GM21576 (cell line): ENCODE measurements around the gene OR2W1.

Experiments used
- ATAC-seq: cut with Tn5 transposase; IDR thresholded peaks from one replicate; pipeline ENCODE4 v1.9.1; 2021; ENCODE audit warnings: mild to moderate bottlenecking, moderate library complexity; ENCODE audit not compliant: unreplicated experiment

The OR2W1 gene

DNA sequence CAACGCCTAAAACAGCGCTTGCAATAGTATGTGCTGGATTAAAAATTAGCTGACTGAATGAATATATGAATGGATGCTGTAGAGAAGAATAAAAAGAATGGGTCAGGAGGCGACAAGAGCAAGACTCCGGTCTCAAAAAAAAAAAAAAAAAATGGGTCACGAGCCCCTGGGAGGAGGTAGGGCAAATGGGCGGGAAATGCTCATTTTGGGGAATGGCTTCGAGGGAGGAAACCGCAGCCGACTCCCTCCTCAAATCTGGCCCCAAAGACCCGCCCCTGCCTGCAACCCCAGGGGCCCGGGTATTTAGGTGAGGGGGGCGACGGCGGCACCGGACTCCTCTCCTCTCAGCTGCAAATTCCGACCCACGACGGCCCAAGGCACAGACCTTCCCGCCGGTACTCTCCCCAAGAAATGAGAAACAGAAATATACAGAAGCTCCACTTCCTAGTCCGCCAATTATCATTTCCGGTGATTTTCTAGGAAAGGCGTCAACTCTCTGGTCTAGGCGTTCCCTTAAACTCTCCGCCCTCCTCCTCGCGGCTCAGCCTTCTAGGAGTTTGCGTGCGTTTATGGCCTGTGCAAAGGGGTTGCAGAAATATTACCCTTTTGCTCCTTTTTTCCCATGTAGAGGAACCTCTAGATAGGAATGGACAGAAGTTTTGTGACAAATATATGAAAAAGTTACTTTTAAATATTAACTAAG, 39.6 kb downstream of the OR2W1 start, which contains the start of gene ZNF311:
Gene ZNF311 (minus strand): TSS at position 133 of the 703 bp plus-strand sequence. CDS start 1,361 bp downstream, outside the sequence.
- ATAC-seq: no peak

- no peak for ATAC-seq
Measured at GRCh38 chr6:28996844-28997510, 48.0 kb downstream of the OR2W1 start.

DNA sequence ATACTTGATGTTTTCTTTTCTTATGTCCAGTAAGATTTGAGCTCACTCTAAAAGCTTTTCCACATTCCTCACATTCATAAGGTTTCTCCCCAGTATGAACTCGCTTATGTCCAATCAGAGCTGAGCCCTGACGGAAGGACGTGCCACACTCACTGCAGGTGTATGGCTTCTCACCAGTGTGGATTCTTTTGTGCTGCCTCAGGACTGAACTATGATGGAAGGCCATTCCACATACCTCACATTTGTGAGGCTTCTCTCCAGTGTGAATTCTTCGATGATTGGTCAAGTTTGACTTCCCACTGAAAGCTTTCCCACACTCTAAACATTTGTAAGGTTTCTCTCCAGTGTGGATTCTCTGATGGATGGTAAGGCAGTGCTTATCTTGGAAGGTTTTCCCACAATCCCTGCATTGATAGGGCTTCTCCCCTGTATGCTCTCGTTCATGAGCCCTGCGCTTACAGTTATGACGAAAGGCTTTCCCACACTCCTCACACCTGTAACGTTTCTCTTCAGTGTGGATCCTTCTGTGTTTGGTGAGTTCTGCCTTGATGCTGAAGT, 49.8 kb downstream of the OR2W1 start:
- ATAC-seq: no peak
